LoVo (cell line): ENCODE measurements around the gene SMG7.

Experiments
- DNase-seq: peaks from one replicate; pipeline ENCODE4 v3.0.0-alpha.2; 2016; ENCODE audit warnings: low spot score

The SMG7 gene

GRCh38 chr1:183592733-183593132, 120.4 kb downstream of the SMG7 start:
- no peak for DNase-seq

- no peak for DNase-seq
Observed at GRCh38 chr1:183593356-183593755, 121.1 kb downstream of the SMG7 start.

DNA sequence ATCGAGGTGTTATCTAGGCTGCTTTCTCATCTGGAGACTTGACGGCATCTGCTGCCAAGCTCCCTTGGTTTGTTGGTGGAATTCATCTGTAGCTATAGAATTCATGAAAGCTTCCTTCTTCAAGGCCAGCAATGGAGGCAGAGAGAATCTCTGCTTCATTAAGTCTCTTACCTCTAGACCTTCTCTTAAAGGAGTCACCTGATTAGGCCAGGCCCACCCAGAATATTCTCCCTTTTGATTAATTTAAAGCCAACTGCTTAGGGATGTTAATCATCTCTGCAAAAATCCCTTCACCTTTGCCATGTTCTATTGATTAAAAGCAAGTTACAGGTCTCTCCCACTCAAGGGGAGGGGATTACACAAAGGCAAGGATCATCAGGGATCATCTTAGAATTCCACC, 123.2 kb downstream of the SMG7 start:
- DNase-seq = no peak

- DNase-seq = no peak
Observed at GRCh38 chr1:183596500-183596899, 124.2 kb downstream of the SMG7 start.

DNA sequence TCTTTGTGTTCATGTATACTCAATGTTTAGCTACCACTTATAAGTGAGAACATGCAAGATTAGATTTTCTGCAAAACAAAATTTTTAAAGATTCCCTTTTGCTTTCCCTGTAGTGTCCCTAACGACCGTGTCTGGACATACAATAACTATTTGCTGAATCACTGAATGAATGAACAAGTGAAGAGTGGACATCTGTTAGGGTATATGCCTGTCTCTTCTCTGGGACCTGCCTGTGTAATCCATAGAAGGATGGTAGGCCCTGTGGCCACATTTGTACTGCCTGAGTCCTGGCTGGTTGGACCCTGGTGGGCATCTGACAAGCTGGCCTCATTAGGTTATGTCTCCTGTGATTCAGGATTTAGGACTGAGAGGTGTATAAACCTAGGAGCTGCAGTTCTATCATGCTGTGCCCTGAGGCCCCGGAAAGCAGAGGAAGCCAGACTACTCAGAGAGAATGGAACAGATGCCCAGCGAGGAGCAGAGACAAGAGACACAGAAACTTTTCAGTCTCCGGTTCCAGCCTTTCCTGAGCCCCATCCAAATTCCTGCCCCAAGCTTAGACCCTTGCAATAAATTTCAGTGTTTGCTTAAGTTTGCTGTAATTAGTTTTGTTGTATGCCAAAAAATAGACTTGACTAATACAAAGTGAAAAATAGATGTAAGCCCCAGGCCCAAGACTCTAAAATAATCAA, 125.5 kb downstream of the SMG7 start:
- DNase-seq = no peak

- DNase-seq = no peak
Observed at GRCh38 chr1:183598386-183598785, 126.1 kb downstream of the SMG7 start.

DNA sequence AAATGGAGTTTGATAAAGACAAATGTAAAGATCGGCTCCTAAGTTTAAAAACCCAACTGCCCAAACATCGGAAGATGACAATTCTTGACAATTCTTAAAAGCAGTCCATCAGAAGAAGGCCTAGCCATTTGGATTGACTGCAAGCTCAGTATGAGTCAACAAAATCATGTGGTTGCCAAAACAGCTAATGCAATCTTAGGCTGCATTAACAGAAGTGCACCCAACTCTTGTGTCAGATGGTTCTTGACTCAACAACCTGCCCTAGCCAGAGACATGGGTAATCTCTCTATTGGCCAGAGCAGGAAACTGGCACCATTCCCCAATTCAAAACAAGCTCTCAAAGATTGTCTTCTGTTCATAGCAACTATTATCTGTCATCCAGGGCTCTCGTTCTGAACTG, 127.8 kb downstream of the SMG7 start:
- no peak for DNase-seq

- DNase-seq = no peak
Observed at GRCh38 chr1:183600634-183601033, 128.3 kb downstream of the SMG7 start.

GRCh38 chr1:183602510-183602909, 130.2 kb downstream of the SMG7 start:
- no peak for DNase-seq
